Mesenchymal stem cell (in vitro differentiated cells and primary cell): ENCODE data around the gene SPACA7.

Experiments
- DNase-seq: peaks from one replicate; pipeline ENCODE4 v3.0.0-alpha.2; 2013
- H2AFZ ChIP-seq: one replicate; pipeline ENCODE4 v1.6.1; 2013; ENCODE audit warnings: low read depth, mild to moderate bottlenecking, control low read depth, inconsistent platforms, low read length, moderate library complexity
- H2AK5ac ChIP-seq: 2 replicates; pipeline ENCODE4 v1.6.1; 2013; ENCODE audit warnings: low read length, moderate library complexity, mild to moderate bottlenecking, inconsistent platforms; ENCODE audit not compliant: severe bottlenecking
- H2BK120ac ChIP-seq: one replicate; pipeline ENCODE4 v1.6.1; 2013; ENCODE audit warnings: low read depth, mild to moderate bottlenecking, inconsistent platforms, low read length, moderate library complexity
- H2BK12ac ChIP-seq, 2 experiments: one replicate each; pipeline ENCODE4 v1.6.1; 2013; ENCODE audit warnings: inconsistent platforms in 2 of 2, low read length in 2 of 2, mild to moderate bottlenecking in 2 of 2, moderate library complexity in 2 of 2, control low read depth in 1 of 2
- H2BK15ac ChIP-seq: one replicate; pipeline ENCODE4 v1.6.1; 2013; ENCODE audit warnings: mild to moderate bottlenecking, low read depth, inconsistent platforms; ENCODE audit not compliant: poor library complexity, severe bottlenecking
- H2BK5ac ChIP-seq: 2 replicates; pipeline ENCODE4 v1.6.1; 2013; ENCODE audit warnings: low read depth, mild to moderate bottlenecking, low read length, control low read depth, inconsistent platforms; ENCODE audit not compliant: poor library complexity, severe bottlenecking
- H3K14ac ChIP-seq, 2 experiments: one replicate each; pipeline ENCODE4 v1.6.1; 2013; ENCODE audit warnings: inconsistent platforms in 2 of 2, low read length in 2 of 2, control low read depth in 1 of 2, mild to moderate bottlenecking in 1 of 2, moderate library complexity in 1 of 2
- H3K18ac ChIP-seq, 2 experiments: one replicate each; pipeline ENCODE4 v1.6.1; 2013; ENCODE audit warnings: inconsistent platforms in 2 of 2, low read length in 2 of 2, control low read depth in 1 of 2, low read depth in 1 of 2, mild to moderate bottlenecking in 1 of 2
- H3K23ac ChIP-seq, 2 experiments: one replicate each; pipeline ENCODE4 v1.6.1; 2013; ENCODE audit warnings: inconsistent platforms in 2 of 2, low read length in 2 of 2, mild to moderate bottlenecking in 2 of 2, moderate library complexity in 2 of 2, control low read depth in 1 of 2
- H3K27ac ChIP-seq: 2 replicates; pipeline ENCODE4 v1.5.1; 2013; ENCODE audit warnings: mild to moderate bottlenecking, moderate library complexity, low read length, control low read depth, inconsistent platforms; ENCODE audit not compliant: poor library complexity, severe bottlenecking
- H3K27me3 ChIP-seq, 2 experiments: 2 replicates each; pipeline versions ENCODE4 v1.6.1 to v1.7.0; 2013; ENCODE audit warnings: low read length in 2 of 2, mild to moderate bottlenecking in 2 of 2, moderate library complexity in 2 of 2, control low read depth in 1 of 2, inconsistent platforms in 1 of 2; ENCODE audit not compliant: control insufficient read depth in 1 of 2, insufficient read depth in 1 of 2
- H3K36me3 ChIP-seq, 2 experiments: 2 replicates each; pipeline versions ENCODE4 v1.6.1 to v1.7.0; 2013; ENCODE audit warnings: low read length in 2 of 2, control low read depth in 1 of 2, inconsistent platforms in 1 of 2, low read depth in 1 of 2, mild to moderate bottlenecking in 1 of 2; ENCODE audit not compliant: insufficient read depth in 2 of 2, control insufficient read depth in 1 of 2
- H3K4ac ChIP-seq, 2 experiments: one replicate each; pipeline ENCODE4 v1.6.1; 2013; ENCODE audit warnings: inconsistent platforms in 2 of 2, low read length in 2 of 2, mild to moderate bottlenecking in 2 of 2, moderate library complexity in 2 of 2, control low read depth in 1 of 2, low read depth in 1 of 2
- H3K4me1 ChIP-seq: 2 replicates; pipeline ENCODE4 v1.6.1; 2013; ENCODE audit warnings: low read depth, low read length, control low read depth; ENCODE audit not compliant: control insufficient read depth, insufficient read depth
- H3K4me2 ChIP-seq: 2 replicates; pipeline ENCODE4 v1.6.1; 2013; ENCODE audit warnings: low read length, mild to moderate bottlenecking, inconsistent platforms; ENCODE audit not compliant: poor library complexity, severe bottlenecking
- H3K4me3 ChIP-seq, 2 experiments: 2 replicates each; pipeline versions ENCODE4 v1.5.1 to v1.7.0; 2013; ENCODE audit warnings: low read length in 2 of 2, mild to moderate bottlenecking in 2 of 2, control low read depth in 1 of 2, low read depth in 1 of 2; ENCODE audit not compliant: insufficient read depth in 1 of 2
- H3K79me1 ChIP-seq: replicated peaks from 2 replicates; pipeline ENCODE4 v1.6.1; 2013; ENCODE audit warnings: mild to moderate bottlenecking, control low read depth, low read length, inconsistent platforms; ENCODE audit not compliant: poor library complexity, severe bottlenecking
- H3K9ac ChIP-seq: 2 replicates; pipeline ENCODE4 v1.7.0; 2013; ENCODE audit warnings: mild to moderate bottlenecking, low read length, moderate library complexity
- H3K9me3 ChIP-seq: 2 replicates; pipeline ENCODE4 v1.7.0; 2013; ENCODE audit warnings: mild to moderate bottlenecking, low read length; ENCODE audit not compliant: control insufficient read depth
- H4K8ac ChIP-seq: one replicate; pipeline ENCODE4 v1.6.1; 2013; ENCODE audit warnings: inconsistent platforms, mild to moderate bottlenecking, low read length, moderate library complexity
- H4K91ac ChIP-seq: one replicate; pipeline ENCODE4 v1.6.1; 2013; ENCODE audit warnings: mild to moderate bottlenecking, low read length, inconsistent platforms
- WGBS: methylation state at CpG from one replicate; pipeline ENCODE4 v1.1.7; 2013; ENCODE audit warnings: mixed read lengths; 5-methylcytosine and 5-hydroxymethylcytosine counted together

The SPACA7 gene

DNA sequence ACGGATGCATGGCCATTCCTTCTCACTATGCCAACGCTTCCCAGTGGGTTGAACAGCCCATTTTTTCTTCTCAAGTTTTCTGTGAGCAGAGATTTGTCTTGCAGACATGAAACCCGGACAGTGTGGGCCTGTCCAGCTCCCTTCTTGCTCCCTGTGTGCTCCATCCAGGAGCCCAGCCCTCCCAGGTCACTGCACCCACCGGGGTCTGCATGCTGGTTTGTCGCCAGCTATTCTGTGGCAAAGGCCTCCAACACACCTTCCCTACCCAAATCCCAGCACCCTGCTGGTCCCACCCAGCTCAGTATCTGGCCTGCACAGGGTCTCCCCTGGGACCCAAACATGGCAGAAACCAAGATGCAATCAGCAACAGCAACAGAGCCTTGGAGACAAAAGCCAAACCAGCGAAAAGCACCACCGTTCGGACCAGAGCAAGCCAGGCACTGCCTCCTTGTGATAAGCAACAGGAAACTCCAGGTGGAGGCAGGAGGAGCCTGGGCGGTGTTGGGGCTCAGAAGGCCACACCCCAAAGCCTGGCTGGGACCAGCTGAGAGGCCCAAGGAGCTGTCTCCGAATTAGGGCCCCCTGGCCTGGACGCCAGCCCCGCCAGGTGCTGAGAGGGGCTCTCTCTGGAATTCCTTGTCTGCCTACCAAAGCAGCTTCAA is 12.2 kb upstream of the SPACA7 start:
- Histone ChIP-seq H3K23ac (no peak overlapping the region), H2BK12ac (no peak overlapping the region), H3K79me1 (no peaks in the 10 kb centered on the region), H4K91ac (no peak overlapping the region), H3K36me3 (no peaks in the 10 kb centered on the region), H3K9ac (no peak overlapping the region), H3K9me3 (peaks cover 39% of the 10 kb centered on the region), H3K4ac (no peak overlapping the region), H3K4me3 (no peak overlapping the region), H3K4me2 (no peak overlapping the region), H3K18ac (no peak overlapping the region), H2AK5ac (no peak overlapping the region), H2BK5ac (no peak overlapping the region), H2BK120ac (no peak overlapping the region), H3K4me1 (no peaks in the 10 kb centered on the region), H4K8ac (no peak overlapping the region), H3K27ac (no peak overlapping the region), H2BK15ac (no peak overlapping the region), H2AFZ (no peak overlapping the region), H3K14ac (no peak overlapping the region), H3K27me3 (no peaks in the 10 kb centered on the region)
- no peak for DNase-seq
- WGBS: 62% methylated on average over 11 of the region's 12 CpGs

- no peak overlapping the region for H3K27ac ChIP-seq
- peaks cover 24% of the 10 kb centered on the region for H3K9me3 ChIP-seq
- no peak overlapping the region for H2BK15ac ChIP-seq
- H3K14ac ChIP-seq: no peak overlapping the region
- no peak overlapping the region for H4K91ac ChIP-seq
- H3K9ac ChIP-seq: no peak overlapping the region
- DNase-seq: no peak
- H2BK12ac ChIP-seq: no peak overlapping the region
- H3K18ac ChIP-seq: no peak overlapping the region
- H2AFZ ChIP-seq: no peak overlapping the region
- no peak overlapping the region for H2BK120ac ChIP-seq
- no peaks in the 10 kb centered on the region for H3K4me1 ChIP-seq
- no peaks in the 10 kb centered on the region for H3K79me1 ChIP-seq
- H3K23ac ChIP-seq: no peak overlapping the region
- H3K36me3 ChIP-seq: no peaks in the 10 kb centered on the region
- H3K4me3 ChIP-seq: no peak overlapping the region
- H3K4ac ChIP-seq: no peak overlapping the region
- H2AK5ac ChIP-seq: no peak overlapping the region
- no peak overlapping the region for H2BK5ac ChIP-seq
- H4K8ac ChIP-seq: no peak overlapping the region
- no peak overlapping the region for H3K4me2 ChIP-seq
- 53% methylated on average over 4 of the region's 4 CpGs for WGBS
- no peaks in the 10 kb centered on the region for H3K27me3 ChIP-seq
Measured at GRCh38 chr13:112366907-112367646, 9.1 kb upstream of the SPACA7 start.

- no peaks in the 10 kb centered on the region for H3K79me1 ChIP-seq
- H2AFZ ChIP-seq: no peak overlapping the region
- no peak overlapping the region for H2BK120ac ChIP-seq
- no peak overlapping the region for H3K4ac ChIP-seq
- no peak overlapping the region for H3K23ac ChIP-seq
- H2BK5ac ChIP-seq: no peak overlapping the region
- H2AK5ac ChIP-seq: no peak overlapping the region
- WGBS: 95% methylated on average over 7 of the region's 8 CpGs
- H2BK15ac ChIP-seq: no peak overlapping the region
- no peaks in the 10 kb centered on the region for H3K4me1 ChIP-seq
- no peak overlapping the region for H3K4me2 ChIP-seq
- H3K9ac ChIP-seq: no peak overlapping the region
- no peak overlapping the region for H2BK12ac ChIP-seq
- no peaks in the 10 kb centered on the region for H3K36me3 ChIP-seq
- H3K9me3 ChIP-seq: peaks cover 16% of the 10 kb centered on the region
- H3K27me3 ChIP-seq: no peaks in the 10 kb centered on the region
- H3K14ac ChIP-seq: no peak overlapping the region
- no peak overlapping the region for H3K27ac ChIP-seq
- no peak for DNase-seq
- no peak overlapping the region for H4K91ac ChIP-seq
- H3K18ac ChIP-seq: no peak overlapping the region
- H4K8ac ChIP-seq: no peak overlapping the region
- H3K4me3 ChIP-seq: no peak overlapping the region
Measured at GRCh38 chr13:112368883-112369282, 7.3 kb upstream of the SPACA7 start.

GRCh38 chr13:112370311-112370710 is 5.8 kb upstream of the SPACA7 start:
- Histone ChIP-seq H3K4me2 (no peak overlapping the region), H2AK5ac (no peak overlapping the region), H4K91ac (no peak overlapping the region), H3K27ac (no peak overlapping the region), H3K9ac (no peak overlapping the region), H2BK120ac (no peak overlapping the region), H3K79me1 (no peaks in the 10 kb centered on the region), H3K4ac (no peak overlapping the region), H2AFZ (no peak overlapping the region), H2BK15ac (no peak overlapping the region), H3K14ac (no peak overlapping the region), H2BK12ac (no peak overlapping the region), H3K4me3 (no peak overlapping the region), H3K9me3 (peaks cover 22% of the 10 kb centered on the region), H4K8ac (no peak overlapping the region), H3K36me3 (no peaks in the 10 kb centered on the region), H3K23ac (no peak overlapping the region), H2BK5ac (no peak overlapping the region), H3K27me3 (no peaks in the 10 kb centered on the region), H3K18ac (no peak overlapping the region), H3K4me1 (no peaks in the 10 kb centered on the region)
- 67% methylated on average over 1 of the region's 3 CpGs for WGBS
- no peak for DNase-seq
